HL-60/S4 treated with retinoic acid at 250 ng/mL for 4 days and 3 days (cell line): ENCODE data around the gene OCIAD2.
"Not testable (repeated sequence)": the region's sequence is repeated elsewhere in the genome, so short reads cannot be mapped to it uniquely, and the experiment has no call there.

Experiments
- in situ Hi-C: fragments of 300-500 bp; cut with MboI; formaldehyde crosslinking; loops from 2 replicates; pipeline ENCODE4 v1.7.0; 2022; ENCODE audit warnings: low sequenced_read_pairs

OCIAD2 gene

GRCh38 chr4:48907706-48908477 is 1.3 kb upstream of the OCIAD2 start:
- in situ Hi-C loops, result no loop called here

- in situ Hi-C loops, result no loop called here
Measured at GRCh38 chr4:48905363-48906015, 1.1 kb downstream of the OCIAD2 start.

- in situ Hi-C loops, result no loop called here
Measured at GRCh38 chr4:48904541-48905142, 1.9 kb downstream of the OCIAD2 start.

GRCh38 chr4:48904101-48904500 is 2.5 kb downstream of the OCIAD2 start:
- in situ Hi-C loops, result no loop called here

- in situ Hi-C loops, result no loop called here
Measured at GRCh38 chr4:48902266-48902665, 4.3 kb downstream of the OCIAD2 start.

- in situ Hi-C loops, result no loop called here
Measured at GRCh38 chr4:48901196-48901595, 5.4 kb downstream of the OCIAD2 start.

GRCh38 chr4:48899950-48900349 is 6.6 kb downstream of the OCIAD2 start:
- in situ Hi-C loops, result no loop called here

- in situ Hi-C loops, result no loop called here
Measured at GRCh38 chr4:48899432-48899749, 7.2 kb downstream of the OCIAD2 start.

- in situ Hi-C loops, result no loop called here
Measured at GRCh38 chr4:48898733-48899431, 7.7 kb downstream of the OCIAD2 start.

GRCh38 chr4:48896845-48897244 is 9.7 kb downstream of the OCIAD2 start:
- in situ Hi-C loops, result no loop called here

GRCh38 chr4:48891028-48891619 is 15.4 kb downstream of the OCIAD2 start:
- in situ Hi-C loops, result no loop called here

GRCh38 chr4:48889750-48890149 is 16.8 kb downstream of the OCIAD2 start:
- in situ Hi-C loops, result not testable (repeated sequence)

- in situ Hi-C loops, result not testable (repeated sequence)
Measured at GRCh38 chr4:48881646-48882045, 24.9 kb downstream of the OCIAD2 start.

GRCh38 chr4:48879561-48880442 is 26.8 kb downstream of the OCIAD2 start:
- in situ Hi-C loops, result no loop called here

GRCh38 chr4:48877827-48878535 is 28.6 kb downstream of the OCIAD2 start:
- in situ Hi-C loops, result no loop called here

GRCh38 chr4:48864696-48865095 is 41.9 kb downstream of the OCIAD2 start:
- in situ Hi-C loops, result not testable (repeated sequence)

- in situ Hi-C loops, result no loop called here
Measured at GRCh38 chr4:48863728-48864127, 42.8 kb downstream of the OCIAD2 start.

GRCh38 chr4:48862661-48863060 is 43.9 kb downstream of the OCIAD2 start:
- in situ Hi-C loops, result no loop called here

GRCh38 chr4:48862038-48862437 is 44.5 kb downstream of the OCIAD2 start:
- in situ Hi-C loops, result no loop called here

- in situ Hi-C loops, result no loop called here
Measured at GRCh38 chr4:48858130-48858529, 48.4 kb downstream of the OCIAD2 start.
